Measurements from ENCODE around the gene NEDD8.

DNA sequence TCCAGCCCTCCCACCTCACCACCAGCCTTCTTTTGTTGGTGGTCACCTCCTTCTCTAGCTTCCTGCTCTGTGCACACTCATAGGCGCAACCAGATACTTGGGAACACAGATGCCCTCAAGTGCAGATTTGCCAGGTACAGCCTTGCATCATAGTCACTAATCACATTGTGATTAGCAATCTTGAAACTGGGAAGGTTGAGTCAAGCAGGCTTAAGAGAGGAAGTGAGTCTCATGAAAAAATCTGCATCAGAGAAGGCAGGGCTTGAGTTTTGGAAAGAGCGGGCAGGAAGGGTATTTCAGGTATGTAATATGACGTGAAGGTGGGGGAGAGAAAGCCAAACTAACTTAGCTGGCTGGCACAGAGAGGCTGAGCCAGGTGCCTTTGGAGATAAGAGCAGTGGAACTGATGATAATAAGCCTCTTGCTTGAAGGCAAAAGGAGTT, 42.0 kb upstream of the NEDD8 start:
- TF ChIP-seq, protein P1, sequence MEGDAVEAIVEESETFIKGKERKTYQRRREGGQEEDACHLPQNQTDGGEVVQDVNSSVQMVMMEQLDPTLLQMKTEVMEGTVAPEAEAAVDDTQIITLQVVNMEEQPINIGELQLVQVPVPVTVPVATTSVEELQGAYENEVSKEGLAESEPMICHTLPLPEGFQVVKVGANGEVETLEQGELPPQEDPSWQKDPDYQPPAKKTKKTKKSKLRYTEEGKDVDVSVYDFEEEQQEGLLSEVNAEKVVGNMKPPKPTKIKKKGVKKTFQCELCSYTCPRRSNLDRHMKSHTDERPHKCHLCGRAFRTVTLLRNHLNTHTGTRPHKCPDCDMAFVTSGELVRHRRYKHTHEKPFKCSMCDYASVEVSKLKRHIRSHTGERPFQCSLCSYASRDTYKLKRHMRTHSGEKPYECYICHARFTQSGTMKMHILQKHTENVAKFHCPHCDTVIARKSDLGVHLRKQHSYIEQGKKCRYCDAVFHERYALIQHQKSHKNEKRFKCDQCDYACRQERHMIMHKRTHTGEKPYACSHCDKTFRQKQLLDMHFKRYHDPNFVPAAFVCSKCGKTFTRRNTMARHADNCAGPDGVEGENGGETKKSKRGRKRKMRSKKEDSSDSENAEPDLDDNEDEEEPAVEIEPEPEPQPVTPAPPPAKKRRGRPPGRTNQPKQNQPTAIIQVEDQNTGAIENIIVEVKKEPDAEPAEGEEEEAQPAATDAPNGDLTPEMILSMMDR (tag by site-specific recombination; IDR thresholded peaks at IDR 0.05): no peak
- TF ChIP-seq SCRT1 (tag by site-specific recombination; IDR thresholded peaks at IDR 0.05; ENCODE audit: borderline replicate concordance): no peak

Measured in HEK293 (cell line).